Loucy (cell line): ENCODE results near the gene APBA3.

Experiments used
- EZH2phosphoT487 ChIP-seq: fragments of 200-600 bp; IDR thresholded peaks from 2 replicates; pipeline ENCODE4 v1.6.1; 2018; ENCODE audit warnings: antibody characterized with exemption, mild to moderate bottlenecking, moderate library complexity, borderline replicate concordance
- TF ChIP-seq, protein P1 (sequence below): fragments of 200-600 bp; sonication (generic); conservative IDR thresholded peaks from 2 replicates; pipeline ENCODE4 v1.5.1; 2014; ENCODE audit warnings: mild to moderate bottlenecking, antibody characterized with exemption, low read length

- TF ChIP-seq, protein P1, sequence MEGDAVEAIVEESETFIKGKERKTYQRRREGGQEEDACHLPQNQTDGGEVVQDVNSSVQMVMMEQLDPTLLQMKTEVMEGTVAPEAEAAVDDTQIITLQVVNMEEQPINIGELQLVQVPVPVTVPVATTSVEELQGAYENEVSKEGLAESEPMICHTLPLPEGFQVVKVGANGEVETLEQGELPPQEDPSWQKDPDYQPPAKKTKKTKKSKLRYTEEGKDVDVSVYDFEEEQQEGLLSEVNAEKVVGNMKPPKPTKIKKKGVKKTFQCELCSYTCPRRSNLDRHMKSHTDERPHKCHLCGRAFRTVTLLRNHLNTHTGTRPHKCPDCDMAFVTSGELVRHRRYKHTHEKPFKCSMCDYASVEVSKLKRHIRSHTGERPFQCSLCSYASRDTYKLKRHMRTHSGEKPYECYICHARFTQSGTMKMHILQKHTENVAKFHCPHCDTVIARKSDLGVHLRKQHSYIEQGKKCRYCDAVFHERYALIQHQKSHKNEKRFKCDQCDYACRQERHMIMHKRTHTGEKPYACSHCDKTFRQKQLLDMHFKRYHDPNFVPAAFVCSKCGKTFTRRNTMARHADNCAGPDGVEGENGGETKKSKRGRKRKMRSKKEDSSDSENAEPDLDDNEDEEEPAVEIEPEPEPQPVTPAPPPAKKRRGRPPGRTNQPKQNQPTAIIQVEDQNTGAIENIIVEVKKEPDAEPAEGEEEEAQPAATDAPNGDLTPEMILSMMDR, result no peak
- no peak for TF ChIP-seq EZH2phosphoT487
Observed at GRCh38 chr19:3793799-3794198, 32.3 kb upstream of the APBA3 start.
